IPS DF 4.7 (cell line): Measurements from ENCODE around the gene LRMDA.

Experiments used
- DNase-seq: peaks from one replicate; pipeline ENCODE4 v3.0.0-alpha.2; 2013; ENCODE audit warnings: low spot score; ENCODE audit errors: extremely low read depth

The LRMDA gene

GRCh38 chr10:75895259-75895658, 463.8 kb downstream of the LRMDA start:
- DNase-seq, result no peak

GRCh38 chr10:75899816-75900390, 468.5 kb downstream of the LRMDA start:
- no peak for DNase-seq

GRCh38 chr10:75902816-75903215, 471.4 kb downstream of the LRMDA start:
- DNase-seq, result no peak

- DNase-seq, result no peak
Observed at GRCh38 chr10:75904499-75905283, 473.3 kb downstream of the LRMDA start.

- no peak for DNase-seq
Observed at GRCh38 chr10:75905490-75905889, 474.1 kb downstream of the LRMDA start.

- DNase-seq, result no peak
Observed at GRCh38 chr10:75910032-75910431, 478.6 kb downstream of the LRMDA start.

GRCh38 chr10:75911426-75911825, 480.0 kb downstream of the LRMDA start:
- DNase-seq, result no peak

GRCh38 chr10:75916906-75917305, 485.5 kb downstream of the LRMDA start:
- DNase-seq, result no peak

- DNase-seq, result no peak
Observed at GRCh38 chr10:75919913-75920312, 488.5 kb downstream of the LRMDA start.

- no peak for DNase-seq
Observed at GRCh38 chr10:75922435-75922834, 491.0 kb downstream of the LRMDA start.

GRCh38 chr10:75924309-75924902, 493.0 kb downstream of the LRMDA start:
- no peak for DNase-seq

- no peak for DNase-seq
Observed at GRCh38 chr10:75925999-75926398, 494.6 kb downstream of the LRMDA start.

GRCh38 chr10:75926763-75927162, 495.3 kb downstream of the LRMDA start:
- no peak for DNase-seq

GRCh38 chr10:75928231-75928630, 496.8 kb downstream of the LRMDA start:
- DNase-seq, result no peak

GRCh38 chr10:75929630-75930161, 498.3 kb downstream of the LRMDA start:
- no peak for DNase-seq

- no peak for DNase-seq
Observed at GRCh38 chr10:75932921-75933320, 501.5 kb downstream of the LRMDA start.

- no peak for DNase-seq
Observed at GRCh38 chr10:75935240-75935639, 503.8 kb downstream of the LRMDA start.

GRCh38 chr10:75935650-75936400, 504.4 kb downstream of the LRMDA start:
- DNase-seq, result no peak

GRCh38 chr10:75936841-75937240, 505.4 kb downstream of the LRMDA start:
- DNase-seq, result no peak

GRCh38 chr10:75937823-75938222, 506.4 kb downstream of the LRMDA start:
- no peak for DNase-seq

GRCh38 chr10:75938380-75939122, 507.1 kb downstream of the LRMDA start:
- no peak for DNase-seq
